HepG2 (cell line): Measurements from ENCODE around the gene ZNF771. TPM values are rescaled to one million over a fixed set of nuclear protein-coding genes. Genes with fewer than 3 reads are reported as not detected.

Source experiments
- BRD4 ChIP-seq: sonication (generic); formaldehyde crosslinking; IDR thresholded peaks from 2 replicates; pipeline ENCODE4 v1.4.0; 2020; ENCODE audit warnings: missing genetic modification reagents
- ISL2 ChIP-seq: sonication (generic); formaldehyde crosslinking; IDR thresholded peaks from 2 replicates; pipeline ENCODE4 v1.5.0; 2020; ENCODE audit warnings: missing genetic modification reagents
- MAFG ChIP-seq: sonication (generic); formaldehyde crosslinking; IDR thresholded peaks from 2 replicates; pipeline ENCODE4 v1.5.1; 2020; ENCODE audit warnings: mild to moderate bottlenecking, missing genetic modification reagents
- MLLT10 ChIP-seq: sonication (generic); formaldehyde crosslinking; IDR thresholded peaks from 2 replicates; pipeline ENCODE4 v1.4.0; 2020; ENCODE audit warnings: missing genetic modification reagents
- NFKBIZ ChIP-seq: IDR thresholded peaks from 2 replicates; pipeline ENCODE4 v1.6.1; 2018; ENCODE audit warnings: missing genetic modification reagents, missing compliant biosample characterization
- PAXIP1 ChIP-seq: sonication (generic); formaldehyde crosslinking; conservative IDR thresholded peaks from 2 replicates; pipeline ENCODE4 v1.4.0; 2020; ENCODE audit warnings: mild to moderate bottlenecking, missing genetic modification reagents, moderate library complexity
- PTBP1 ChIP-seq: fragments of 200-400 bp; formaldehyde crosslinking; IDR thresholded peaks from 2 replicates; pipeline ENCODE4 v1.6.1; 2018; ENCODE audit warnings: low read length, low read depth; ENCODE audit not compliant: poor library complexity, severe bottlenecking
- REXO4 ChIP-seq: sonication (generic); formaldehyde crosslinking; IDR thresholded peaks from 2 replicates; pipeline ENCODE4 v1.8.0; 2022; ENCODE audit warnings: missing genetic modification reagents, mild to moderate bottlenecking, borderline replicate concordance
- RFX5 ChIP-seq: IDR thresholded peaks from 2 replicates; pipeline ENCODE4 v1.6.1; 2011; ENCODE audit warnings: low read depth, low read length, improper control_type of control experiment
- TCF7L2 ChIP-seq: IDR thresholded peaks from 2 replicates; pipeline ENCODE4 v1.6.1; 2011; ENCODE audit warnings: mild to moderate bottlenecking, low read depth, low read length, moderate library complexity
- ZNF205 ChIP-seq: IDR thresholded peaks from 2 replicates; pipeline ENCODE4 v1.6.1; 2018; ENCODE audit warnings: missing biosample characterization, missing genetic modification reagents
- ZNF317 ChIP-seq: sonication (generic); formaldehyde crosslinking; IDR thresholded peaks from 2 replicates; pipeline ENCODE4 v1.5.0; 2020; ENCODE audit warnings: mild to moderate bottlenecking, missing genetic modification reagents
- ZNF337 ChIP-seq: sonication (generic); formaldehyde crosslinking; IDR thresholded peaks from 2 replicates; pipeline ENCODE4 v1.5.1; 2020; ENCODE audit warnings: missing genetic modification reagents, low read depth, mild to moderate bottlenecking, borderline replicate concordance
- ZNF362 ChIP-seq: sonication (generic); formaldehyde crosslinking; IDR thresholded peaks from 2 replicates; pipeline ENCODE4 v1.4.0; 2020; ENCODE audit warnings: missing genetic modification reagents, mild to moderate bottlenecking, borderline replicate concordance
- ZNF609 ChIP-seq: sonication (generic); formaldehyde crosslinking; IDR thresholded peaks from 2 replicates; pipeline ENCODE4 v1.4.0; 2020; ENCODE audit warnings: mild to moderate bottlenecking, missing genetic modification reagents, borderline replicate concordance
- ZNF674 ChIP-seq: sonication (generic); formaldehyde crosslinking; IDR thresholded peaks from 2 replicates; pipeline ENCODE4 v1.5.0; 2020; ENCODE audit warnings: low read depth, mild to moderate bottlenecking, missing genetic modification reagents
- ZNF772 ChIP-seq: sonication (generic); formaldehyde crosslinking; IDR thresholded peaks from 2 replicates; pipeline ENCODE4 v1.5.0; 2020; ENCODE audit warnings: mild to moderate bottlenecking, missing genetic modification reagents
- ZNF776 ChIP-seq: sonication (generic); formaldehyde crosslinking; IDR thresholded peaks from 2 replicates; pipeline ENCODE4 v1.4.0; 2020; ENCODE audit warnings: mild to moderate bottlenecking, missing genetic modification reagents
- polyA plus RNA-seq, 8 experiments: library from polyadenylated mRNA; depleted of rRNA in 3 of 8; stranded (reverse) in 7 of 8; unstranded in 1 of 8; fragments of >200 nt; fragmentation: Illumina TruSeq in 4 of 8; extraction: Trizol in 4 of 8; gene quantifications; 2 replicates each; pipeline versions ENCODE4 v1.2.1 to v1.2.3, GENCODE V29; 2011 to 2016; ENCODE audit warnings: low read depth in 4 of 8, missing spikeins in 1 of 8, mixed read lengths in 1 of 8; ENCODE audit not compliant: insufficient read depth in 1 of 8
- total RNA-seq, 5 experiments: library from RNA; depleted of rRNA; stranded (reverse); fragments of >200 nt; fragmentation: Illumina TruSeq; extraction: Trizol; gene quantifications; 2 replicates each; pipeline ENCODE4 v1.2.3, GENCODE V29; 2016; ENCODE audit warnings: low read depth in 1 of 5

The ZNF771 gene
- total and polyA plus RNA-seq, 2 of the 13 experiments (the other 11 are each of a cell fraction or from before 2014, with no cell fraction given): 5.0 to 11.8 TPM

- TF ChIP-seq ZNF609 (CRISPR knock-in tag) (no peak), ZNF337 (CRISPR knock-in tag) (no peak), ISL2 (no peak), ZNF317 (CRISPR knock-in tag) (no peak), ZNF772 (no peak), ZNF674 (CRISPR knock-in tag) (no peak), BRD4 (CRISPR knock-in tag) (no peak), ZNF776 (CRISPR knock-in tag) (no peak), MAFG (CRISPR knock-in tag) (no peak), ZNF205 (no peak), TCF7L2 (no peak), REXO4 (CRISPR knock-in tag) (no peak), PTBP1 (no peak), ZNF362 (CRISPR knock-in tag) (no peak), RFX5 (peak; percentile 65), MLLT10 (CRISPR knock-in tag) (no peak), NFKBIZ (CRISPR knock-in tag) (0 out of 2 replicates have a peak, but pooled peaks have one; percentile 55), PAXIP1 (CRISPR knock-in tag) (peak; percentile 8; the same call in 1 of the 2 replicates)
Measured at GRCh38 chr16:30370456-30371247, 36.8 kb upstream of the ZNF771 start, which contains the start of gene TBC1D10B (continued).
